Frontal cortex (tissue), 4 donors: ENCODE measurements around the gene IQSEC1. TPM values are rescaled to one million over a fixed set of nuclear protein-coding genes. Genes with fewer than 3 reads are reported as not detected.
A peak's percentile ranks its signal among the peaks of the same experiment; 100 is the strongest.

ENCODE experiments used
- DNase-seq, 2 donors: peaks; one replicate each; pipeline ENCODE4 v3.0.0; 2012; ENCODE audit warnings: low spot score in 2 of 2
- FAIRE-seq: peaks from 2 replicates; lab custom pipeline; 2012; peaks lifted over from hg19 to GRCh38; lab: Jason Lieb, UNC
- total RNA-seq: library from RNA; depleted of rRNA; stranded (reverse); fragments of >200 nt; gene quantifications from one replicate; pipeline ENCODE4 v1.2.3, GENCODE V29; 2014
- donor health status: control.
- donor health status: control.
- donor health status: control.

Gene IQSEC1
- total RNA-seq, 1 donor from 2014 or later, result 14.3 TPM

DNA sequence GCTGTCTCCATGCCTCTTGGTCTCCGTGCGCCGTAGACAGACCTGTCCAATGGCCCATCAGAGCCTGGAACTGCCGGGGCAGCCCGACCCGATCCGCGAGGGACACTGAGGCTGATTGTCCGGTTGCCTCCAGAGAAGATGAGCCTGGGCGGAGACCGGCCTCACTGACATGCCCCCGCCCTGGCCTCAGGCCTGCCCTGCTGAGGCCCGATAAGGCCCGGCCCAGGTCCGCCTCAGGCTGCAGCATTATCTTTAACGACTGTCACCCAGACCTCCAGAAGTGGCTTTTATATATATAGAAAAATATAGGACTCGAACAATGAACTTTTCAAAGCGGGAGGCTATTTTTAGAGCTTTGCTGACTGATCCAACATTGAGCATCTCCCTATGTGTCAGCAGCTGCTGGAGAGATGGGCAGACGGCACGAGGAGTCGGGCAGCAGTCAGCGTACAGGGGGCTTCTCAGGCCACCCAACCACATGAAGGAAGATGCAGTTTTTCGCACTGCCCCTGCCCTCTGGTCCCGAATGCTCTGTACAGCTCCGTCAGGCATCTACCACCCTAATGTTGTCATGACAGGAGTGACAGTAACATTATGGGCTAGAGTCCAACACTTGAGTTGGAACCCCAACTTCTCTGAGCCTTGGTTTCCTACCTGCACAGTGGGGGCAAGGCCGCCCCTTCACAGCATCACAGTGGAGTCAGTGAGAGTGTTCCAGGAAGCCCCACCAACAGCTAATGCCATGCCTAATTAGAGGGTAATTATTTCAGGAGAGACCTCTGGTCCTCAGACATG, 119.8 kb downstream of the IQSEC1 start:
- no peak for FAIRE-seq
- DNase-seq, result no peak

DNA sequence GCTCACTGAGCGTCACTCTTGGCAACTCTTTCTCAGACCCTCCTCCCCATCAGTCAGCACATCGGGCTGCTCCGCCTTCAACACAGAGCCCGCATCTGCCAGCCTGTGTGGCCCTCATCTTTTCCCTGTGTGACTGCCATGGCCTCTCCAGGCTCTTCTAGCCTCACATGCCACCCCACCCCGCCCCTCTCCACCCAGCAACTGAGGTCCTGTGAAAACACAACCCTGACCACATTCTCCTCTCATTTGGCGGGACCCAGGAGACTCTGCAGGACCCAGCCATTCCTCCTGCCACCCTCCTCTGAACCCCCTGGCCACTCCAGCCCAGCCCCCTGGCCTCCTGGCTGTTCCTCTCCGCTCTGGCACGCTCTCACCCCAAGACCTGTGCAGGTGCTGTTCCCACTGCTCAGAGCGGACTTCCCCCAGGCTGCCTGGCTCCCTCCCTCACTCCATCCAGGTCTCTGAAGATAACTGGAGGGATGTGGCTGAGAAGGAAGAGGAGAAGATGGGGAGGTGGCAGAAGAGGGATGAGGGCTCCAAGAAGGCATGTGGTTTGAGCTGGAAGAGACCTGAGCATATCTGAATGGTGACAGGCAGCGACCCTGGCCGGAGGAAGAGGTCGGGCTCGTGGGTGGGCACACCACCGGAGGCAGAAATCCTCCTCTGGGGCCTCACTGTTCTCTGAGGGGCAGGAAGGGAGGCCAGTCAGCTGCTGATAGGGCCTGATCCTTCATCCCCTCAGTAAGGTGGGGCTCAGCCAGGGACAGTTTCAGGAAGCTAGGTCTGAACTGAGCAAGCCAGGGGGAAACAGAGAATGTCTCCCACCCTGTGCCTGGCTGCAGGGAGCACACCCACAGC, 120.7 kb downstream of the IQSEC1 start:
- FAIRE-seq, result no peak
- no peak for DNase-seq

- no peak for FAIRE-seq
- DNase-seq, result no peak
These were observed 124.1 kb downstream of the IQSEC1 start for GRCh38 chr3:12948891-12949711.

DNA sequence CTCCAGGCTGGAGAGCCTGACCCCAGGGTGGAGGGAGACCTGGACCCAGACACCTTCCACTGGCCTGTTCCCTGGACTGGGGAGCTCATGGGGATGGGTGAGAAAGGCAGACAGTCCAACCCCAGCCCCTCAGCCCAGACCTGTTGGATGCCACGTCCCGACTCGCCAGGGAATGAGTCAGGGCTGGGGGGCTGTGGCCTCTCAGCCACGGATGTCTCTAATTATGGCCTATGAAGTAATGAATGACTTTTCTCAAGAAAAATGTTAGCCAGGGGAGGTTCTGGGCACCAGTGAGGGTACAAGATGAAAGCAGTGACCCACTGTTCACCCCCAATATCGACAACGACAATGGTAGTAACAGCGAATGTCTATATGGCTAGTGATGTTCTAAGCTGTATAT, 124.9 kb downstream of the IQSEC1 start:
- DNase-seq (no peak), FAIRE-seq (no peak)

GRCh38 chr3:12947504-12948369, 125.5 kb downstream of the IQSEC1 start:
- no peak for FAIRE-seq

DNA sequence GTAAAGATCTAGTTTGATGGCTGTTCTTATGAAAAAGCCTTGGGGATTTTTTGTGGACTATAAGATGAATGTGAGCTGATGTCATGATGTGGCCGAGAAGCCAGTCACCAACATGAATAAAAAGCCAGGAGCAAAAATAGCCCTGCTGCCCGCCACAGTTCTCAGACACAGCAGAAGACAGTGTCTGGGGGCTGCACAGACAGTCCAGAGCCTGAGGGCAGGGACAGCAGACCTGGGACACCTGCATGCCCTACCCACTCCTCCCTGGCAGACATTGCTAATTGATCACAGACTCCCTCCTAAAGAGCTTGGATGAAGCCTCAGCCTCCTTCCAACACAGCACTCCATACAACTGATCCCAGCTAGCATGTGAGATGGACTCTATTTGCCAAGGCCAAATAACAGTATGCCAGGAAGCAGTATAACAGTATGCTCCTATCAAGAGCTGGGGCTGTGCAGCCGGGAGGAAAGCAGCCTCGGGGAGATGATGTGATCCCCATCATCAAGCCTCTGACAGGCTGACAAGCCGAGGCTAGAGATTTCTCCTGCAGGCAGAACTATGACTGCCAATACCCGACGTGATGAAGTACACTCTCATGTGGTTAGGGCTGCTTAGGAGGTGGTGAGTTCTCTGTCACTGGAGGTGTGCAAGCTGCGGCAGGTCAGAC, 126.4 kb downstream of the IQSEC1 start:
- DNase-seq (no peak), FAIRE-seq (no peak)

More at GRCh38 chr3:12947504-12948369, 125.5 kb downstream of the IQSEC1 start:
- no peak for DNase-seq

DNA sequence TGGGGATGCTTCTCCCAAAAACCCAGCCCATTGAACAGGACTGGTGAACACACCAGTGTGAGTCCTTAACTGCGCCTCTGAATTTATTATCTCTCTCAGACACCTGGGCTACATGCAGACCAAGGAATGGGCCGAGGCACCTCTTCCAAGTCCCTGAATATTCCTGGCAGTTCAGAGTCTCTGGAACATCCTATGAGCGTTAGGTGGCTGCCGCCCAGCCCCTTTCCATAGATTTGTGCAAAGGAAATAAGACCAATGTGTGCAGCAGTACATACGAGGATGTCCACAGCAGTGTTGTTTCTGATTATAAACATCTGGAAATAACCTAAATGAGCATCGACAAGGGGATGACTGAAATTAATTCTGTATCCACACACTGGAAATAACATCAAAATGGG, 127.0 kb downstream of the IQSEC1 start:
- FAIRE-seq (no peak), DNase-seq (no peak)

DNA sequence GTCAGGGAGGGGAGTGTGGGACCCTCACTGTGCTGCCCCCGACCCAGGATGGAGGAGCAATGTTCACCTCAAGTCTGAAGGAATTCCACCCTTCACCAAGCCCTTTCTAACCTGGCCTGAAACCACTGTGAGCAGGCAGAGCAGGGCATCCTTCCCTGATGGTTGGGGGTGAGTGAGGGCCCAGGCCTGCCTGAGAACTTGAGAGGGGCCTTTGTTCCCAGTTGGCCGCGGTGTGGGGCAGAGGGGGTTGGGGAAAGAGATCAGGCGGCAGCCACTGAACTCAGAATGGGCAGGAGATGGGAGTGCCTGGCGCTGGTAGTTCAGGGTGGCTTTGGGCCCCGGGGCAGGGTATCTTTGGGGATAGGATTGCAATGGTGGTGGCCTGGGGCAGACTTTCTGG, 128.4 kb downstream of the IQSEC1 start:
- FAIRE-seq (no peak), DNase-seq (peak; percentile 65 to 71)

DNA sequence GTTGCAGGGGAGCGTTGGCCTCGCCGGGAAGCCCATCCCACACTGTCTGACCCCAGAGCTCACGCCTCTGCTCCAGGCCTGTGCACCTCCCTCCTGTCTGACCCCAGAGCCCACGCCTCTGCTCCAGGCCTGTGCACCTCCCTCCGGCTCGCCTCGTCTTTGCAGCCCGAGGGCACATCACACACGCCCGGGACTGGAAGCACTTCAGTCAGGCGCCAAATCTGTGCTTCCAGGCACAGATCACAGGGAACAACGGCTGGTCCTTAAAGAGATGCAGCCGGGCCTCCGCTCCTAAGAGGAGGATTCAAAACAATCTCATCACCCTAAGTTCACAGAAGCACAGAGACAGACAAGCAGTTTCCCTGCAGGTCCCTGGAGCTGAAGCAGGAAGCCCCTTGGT, 128.8 kb downstream of the IQSEC1 start:
- FAIRE-seq, result no peak

GRCh38 chr3:12943124-12944021, 129.9 kb downstream of the IQSEC1 start:
- DNase-seq (no peak), FAIRE-seq (no peak)

More for the DNA sequence above, 128.8 kb downstream of the IQSEC1 start:
- DNase-seq, result no peak

DNA sequence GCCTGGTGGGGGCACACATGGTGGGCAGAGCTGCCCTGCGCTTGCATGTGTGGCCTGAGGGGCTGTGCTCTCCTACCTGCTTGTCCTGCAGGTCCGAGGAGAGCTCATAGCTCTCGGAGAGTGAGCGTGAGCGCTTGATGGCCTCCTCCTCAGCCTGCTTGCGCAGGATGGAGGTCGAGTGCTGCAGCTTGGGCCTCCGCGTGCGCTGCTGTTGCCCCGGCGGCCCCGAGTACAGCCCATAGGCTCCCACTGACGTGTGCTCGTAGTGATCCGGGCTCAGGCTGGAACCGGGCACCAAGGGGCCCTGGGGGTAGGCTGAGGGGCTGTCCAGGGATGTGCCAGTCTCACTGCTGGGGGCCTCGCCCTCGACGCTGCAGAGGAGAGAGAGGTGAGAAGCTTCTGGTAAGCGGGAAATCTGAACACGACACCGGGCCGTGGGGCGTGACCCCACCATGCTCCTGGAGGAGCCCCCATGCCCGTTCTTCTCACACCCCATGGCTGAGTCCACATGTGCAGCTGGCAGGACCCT, 131.7 kb downstream of the IQSEC1 start:
- no peak for FAIRE-seq
- DNase-seq, result no peak

DNA sequence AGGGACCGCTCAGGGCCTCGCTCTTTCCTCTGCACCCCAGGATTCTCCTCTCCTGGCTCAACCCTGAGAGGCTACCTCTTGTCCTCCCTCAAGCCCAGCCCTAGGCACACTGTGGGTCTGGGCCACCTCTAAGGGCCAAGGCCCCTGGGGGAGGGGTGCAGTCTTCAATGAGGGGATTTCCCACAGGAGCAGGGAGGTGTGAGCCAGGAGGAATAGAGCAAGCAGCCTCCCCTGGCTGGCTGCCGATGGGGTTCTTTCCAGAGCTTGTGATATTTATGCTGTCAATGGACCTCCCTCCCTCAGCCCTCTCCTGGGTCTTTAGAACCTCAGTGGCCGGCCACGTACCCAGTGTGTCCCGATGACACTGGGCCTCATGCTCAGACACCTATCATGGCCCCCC, 132.4 kb downstream of the IQSEC1 start:
- no peak for DNase-seq
- no peak for FAIRE-seq

- FAIRE-seq (no peak), DNase-seq (no peak)
These were observed 134.1 kb downstream of the IQSEC1 start for GRCh38 chr3:12939137-12939536.

DNA sequence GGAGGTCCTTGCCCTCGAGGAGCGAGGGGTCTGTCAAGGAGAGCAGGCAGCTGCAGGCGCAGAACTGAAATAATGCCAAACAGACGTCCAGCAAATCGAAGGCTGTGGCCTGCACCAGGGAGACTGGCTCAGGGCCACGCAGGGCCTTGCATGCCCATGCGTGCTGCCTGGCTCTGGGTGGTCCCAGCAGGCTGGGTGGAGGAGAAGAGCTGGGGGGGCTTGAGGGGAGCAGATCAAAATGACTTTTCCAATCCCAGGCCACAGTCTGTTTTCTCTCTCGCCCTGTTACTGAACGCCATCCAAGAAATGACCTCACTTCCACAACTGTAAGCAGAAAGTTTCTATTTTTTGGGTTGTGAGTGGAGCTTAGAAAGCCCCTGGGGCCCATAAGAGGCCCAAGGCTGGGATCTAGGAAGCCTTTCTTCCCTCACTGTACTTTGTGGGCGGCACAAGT, 134.9 kb downstream of the IQSEC1 start:
- FAIRE-seq (no peak), DNase-seq (no peak)

DNA sequence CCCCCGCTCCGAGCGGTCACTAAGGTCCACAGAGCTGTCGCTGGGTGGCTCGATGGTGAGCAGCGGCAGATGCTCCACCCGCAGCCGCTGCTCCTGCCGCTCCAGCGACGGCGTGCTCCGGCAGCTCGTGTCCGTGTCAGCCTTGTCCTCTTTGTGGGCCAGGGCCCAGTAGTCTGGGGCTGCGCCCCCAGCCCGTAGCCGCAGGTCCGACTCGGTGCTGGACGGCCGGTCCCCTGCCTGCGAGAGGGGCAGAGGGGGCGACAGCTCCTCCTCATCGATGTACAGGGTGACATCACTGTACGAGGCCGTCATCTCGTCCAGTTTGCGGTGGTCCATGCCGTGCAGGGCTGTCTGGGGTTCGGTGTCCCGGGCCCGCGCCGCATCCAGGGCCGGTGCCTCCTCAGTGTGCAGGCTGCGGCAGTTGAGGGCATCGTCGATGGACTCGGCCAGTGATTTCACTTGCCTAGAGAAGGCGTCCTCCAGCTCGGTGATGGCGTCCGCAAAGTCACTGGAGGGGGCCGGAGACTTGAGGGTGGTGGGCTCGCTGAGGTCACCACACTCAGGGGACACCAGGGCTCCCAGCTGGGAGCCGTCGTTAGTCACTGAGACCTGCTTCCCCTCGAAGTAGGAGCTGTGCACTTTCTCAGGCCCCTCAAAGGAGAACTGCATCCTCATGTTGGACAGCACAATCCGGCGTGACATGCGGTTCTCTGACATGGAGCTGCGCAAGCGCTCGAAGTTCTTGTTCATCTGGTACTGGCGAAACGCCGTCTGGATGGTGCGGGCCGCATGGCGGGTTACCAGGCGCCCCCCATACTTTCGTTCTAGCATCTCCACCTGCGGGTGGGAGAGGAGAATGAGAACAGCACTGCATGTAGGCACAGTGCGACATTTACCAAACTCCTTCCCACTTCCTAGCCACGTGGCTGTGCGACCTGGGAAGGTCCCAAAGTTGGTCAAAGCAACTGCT, 137.1 kb downstream of the IQSEC1 start:
- no peak for FAIRE-seq
- DNase-seq, result no peak
